Activated naive CD8-positive, alpha-beta T cell treated with anti-CD3 and anti-CD28 coated beads, Interleukin-2, amount 10 ng/mL, durations not matched to agents 7 days and 5 days (primary cell): ENCODE measurements around the gene TANK. TPM values are rescaled to one million over a fixed set of nuclear protein-coding genes. Genes with fewer than 3 reads are reported as not detected.

ENCODE experiments used
- ATAC-seq: fragments of 150-1000 bp; cut with Tn5 transposase; one replicate; pipeline ENCODE4 v1.10.0; 2021; ENCODE audit warnings: low read depth, moderate library complexity
- POLR2A ChIA-PET: fragments of 350-600 bp; sonication (Branson Sonifier 250); formaldehyde crosslinking; loops from one replicate; lab custom pipeline; 2021; ENCODE audit warnings: antibody characterized with exemption; lab: Charles Lee
- DNase-seq: peaks from one replicate; pipeline ENCODE4 v3.0.0; 2021
- H3K27ac Mint-ChIP-seq: one replicate; pipeline ENCODE4 v1.8.0; 2022; ENCODE audit warnings: mild to moderate bottlenecking, mixed read lengths
- H3K27me3 Mint-ChIP-seq: one replicate; pipeline ENCODE4 v1.8.0; 2022; ENCODE audit warnings: mild to moderate bottlenecking, moderate library complexity, mixed read lengths
- H3K36me3 Mint-ChIP-seq: one replicate; pipeline ENCODE4 v1.8.0; 2021; ENCODE audit warnings: mild to moderate bottlenecking, mixed read lengths
- H3K4me1 Mint-ChIP-seq: one replicate; pipeline ENCODE4 v1.8.0; 2021; ENCODE audit warnings: mixed read lengths
- H3K4me3 Mint-ChIP-seq: one replicate; pipeline ENCODE4 v1.8.0; 2022; ENCODE audit warnings: mild to moderate bottlenecking, moderate library complexity, mixed read lengths
- H3K9me3 Mint-ChIP-seq: one replicate; pipeline ENCODE4 v1.8.0; 2021; ENCODE audit warnings: mixed read lengths
- total RNA-seq, 2 experiments: library from RNA; stranded (reverse); gene quantifications; one replicate each; pipeline ENCODE4 v1.2.3, GENCODE V29; 2021

The TANK gene
- total RNA-seq, result 10 to 100 TPM; 76.9 to 77.6 TPM

DNA sequence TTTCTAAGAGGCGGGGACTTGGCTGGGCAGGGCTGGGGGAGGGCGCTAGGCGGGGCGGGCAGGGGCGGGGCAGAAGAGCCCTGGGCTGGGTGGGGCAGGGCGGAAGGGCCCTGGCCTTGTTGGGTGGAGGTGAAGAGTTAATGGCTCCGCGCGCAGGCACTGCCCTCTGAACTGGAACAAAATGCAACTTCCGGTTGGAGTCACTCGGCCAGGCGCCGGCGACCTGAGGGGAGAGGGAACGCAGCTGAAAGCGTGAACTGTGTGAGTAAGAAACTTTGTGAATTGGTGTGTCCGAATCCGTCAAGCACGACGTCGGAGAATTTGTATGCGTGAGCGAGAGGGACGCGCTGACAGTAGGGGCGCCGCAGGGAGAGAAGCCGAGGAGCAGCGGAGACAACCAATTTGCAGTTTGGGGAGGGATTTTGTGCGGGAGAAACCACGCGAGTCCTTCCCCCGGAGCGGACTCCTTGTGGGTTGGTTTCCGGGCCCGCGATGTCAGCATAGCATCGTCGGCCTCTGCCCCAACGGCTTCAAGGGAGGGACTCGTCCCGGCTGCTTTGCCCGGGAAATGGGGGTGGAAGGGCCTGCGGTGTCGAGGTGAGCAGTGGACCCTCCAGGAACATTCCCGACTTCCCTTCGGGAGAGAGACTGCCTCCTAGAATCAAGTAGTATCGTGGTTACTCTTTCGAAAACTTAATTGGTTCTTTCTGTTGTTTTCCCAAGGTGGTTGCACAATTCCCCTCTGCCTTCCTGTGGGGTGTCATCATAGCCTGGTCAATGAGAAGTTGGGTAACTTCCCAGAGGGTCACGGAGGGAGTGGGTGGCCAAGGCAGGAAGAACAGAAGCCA, at the start of gene TANK:
TANK (plus strand) TSS at position 203 of the 848 bp plus-strand sequence. CDS start 19,235 bp downstream, outside the sequence.
- POLR2A ChIA-PET, result interaction anchor here (0.6 to 1.4 kb wide), 6 partner anchors 11 to 96 kb away, joined by 3 to 5 read pairs (median 4); no protein-coding TSS in a partner anchor
- Mint-ChIP-seq H3K4me1 (peaks cover 29% of the 10 kb centered on the region), H3K36me3 (peaks cover 37% of the 10 kb centered on the region), H3K4me3 (peak within 1 kb of the TSS; percentile 94), H3K9me3 (peaks cover 5% of the 10 kb centered on the region), H3K27me3 (no peaks in the 10 kb centered on the region), H3K27ac (peak within 1 kb of the TSS; percentile 100)
- peak; percentile 89 for DNase-seq
- ATAC-seq, result peak; percentile 92

DNA sequence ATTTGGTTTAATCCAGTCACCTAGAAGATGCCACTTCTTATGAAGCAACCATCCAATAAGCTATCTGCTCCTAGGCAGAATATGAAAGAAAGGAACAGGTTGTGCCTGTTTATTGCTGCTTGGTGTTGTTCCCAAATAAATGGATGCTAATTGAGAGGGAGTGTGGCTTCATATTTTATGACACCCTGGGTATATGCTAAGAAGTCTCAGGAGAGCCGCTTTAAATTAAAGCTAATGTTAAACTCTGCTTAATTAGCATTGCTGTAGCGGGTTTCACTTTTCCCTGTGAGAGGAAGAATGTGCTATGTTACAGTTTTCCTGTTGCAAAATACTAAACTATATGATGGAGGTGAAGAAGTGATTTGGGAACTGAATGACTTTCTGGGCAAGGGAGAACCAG, 48.7 kb upstream of the TANK start:
- DNase-seq, result no peak
- POLR2A ChIA-PET, result no interaction called here
- Mint-ChIP-seq H3K27ac (no peak overlapping the region), H3K9me3 (peaks cover 5% of the 10 kb centered on the region), H3K27me3 (peaks cover 16% of the 10 kb centered on the region), H3K4me1 (no peaks in the 10 kb centered on the region), H3K36me3 (peaks cover 2% of the 10 kb centered on the region), H3K4me3 (no peak overlapping the region)
- no peak for ATAC-seq

DNA sequence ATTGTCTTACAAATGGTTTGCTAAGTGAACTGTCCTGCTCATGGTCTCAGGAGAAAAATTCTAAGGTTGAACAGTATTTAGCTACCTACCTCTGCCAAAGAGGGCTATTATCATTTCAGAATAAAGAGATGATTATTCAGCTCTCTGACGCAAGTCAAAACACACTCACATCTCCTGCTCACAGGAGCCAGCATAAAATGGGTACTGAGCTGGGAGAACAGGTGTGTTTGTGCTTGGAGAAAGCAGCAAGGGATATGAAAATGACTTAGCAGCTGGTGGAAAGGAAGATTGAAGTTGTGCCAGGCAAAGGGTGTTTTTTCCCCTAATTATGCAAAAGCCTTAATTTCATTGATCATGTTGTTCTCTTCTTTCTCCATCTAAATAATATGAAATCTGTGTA, 47.3 kb upstream of the TANK start:
- H3K27ac Mint-ChIP-seq, result no peak overlapping the region

GRCh38 chr2:161113693-161114575, 46.3 kb upstream of the TANK start:
- Mint-ChIP-seq H3K27me3 (peaks cover 23% of the 10 kb centered on the region), H3K4me3 (no peak overlapping the region), H3K36me3 (peaks cover 2% of the 10 kb centered on the region), H3K9me3 (peaks cover 6% of the 10 kb centered on the region), H3K4me1 (no peaks in the 10 kb centered on the region), H3K27ac (no peak overlapping the region)
- DNase-seq (no peak), ATAC-seq (no peak)
- POLR2A ChIA-PET, result interaction anchor here (1.1 kb wide), 1 partner anchor 23 kb away, joined by 3 read pairs; no protein-coding TSS in a partner anchor

More for the DNA sequence above, 47.3 kb upstream of the TANK start:
- peaks cover 20% of the 10 kb centered on the region for H3K27me3 Mint-ChIP-seq
- H3K4me1 Mint-ChIP-seq, result no peaks in the 10 kb centered on the region
- H3K36me3 Mint-ChIP-seq, result peaks cover 2% of the 10 kb centered on the region
- ATAC-seq (no peak), DNase-seq (no peak)
- peaks cover 6% of the 10 kb centered on the region for H3K9me3 Mint-ChIP-seq
- POLR2A ChIA-PET, result interaction anchor here (1.1 kb wide), 1 partner anchor 22 kb away, joined by 3 read pairs; no protein-coding TSS in a partner anchor
- H3K4me3 Mint-ChIP-seq, result no peak overlapping the region

DNA sequence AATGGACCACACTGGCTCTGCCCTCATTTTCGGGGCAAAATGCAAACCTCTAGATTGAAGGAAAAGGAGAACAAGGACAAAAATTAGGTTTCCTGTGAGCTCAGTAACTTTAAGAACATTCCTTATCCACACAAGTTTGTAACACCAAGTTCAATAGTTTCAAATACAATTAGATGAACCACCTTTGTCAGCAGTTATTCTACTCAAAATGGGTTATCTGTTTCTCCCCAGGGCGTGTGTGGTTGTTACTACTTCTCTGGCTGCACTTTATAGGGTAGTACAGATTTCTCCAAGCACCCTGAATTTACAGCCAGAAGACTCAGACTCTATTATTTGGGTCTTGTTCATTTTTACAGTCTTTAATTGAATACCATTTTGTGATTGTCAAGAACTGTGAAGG, 45.0 kb upstream of the TANK start:
- Mint-ChIP-seq H3K36me3 (peaks cover 4% of the 10 kb centered on the region), H3K27me3 (peaks cover 18% of the 10 kb centered on the region), H3K4me1 (no peaks in the 10 kb centered on the region), H3K27ac (no peak overlapping the region), H3K4me3 (no peak overlapping the region), H3K9me3 (peaks cover 6% of the 10 kb centered on the region)
- no peak for DNase-seq
- ATAC-seq, result no peak
- POLR2A ChIA-PET, result interaction anchor here (1.0 kb wide), 1 partner anchor 28 kb away, joined by 3 read pairs; no protein-coding TSS in a partner anchor

- ATAC-seq (no peak), DNase-seq (no peak)
- Mint-ChIP-seq H3K27ac (no peak overlapping the region), H3K36me3 (peaks cover 4% of the 10 kb centered on the region), H3K4me3 (no peak overlapping the region), H3K9me3 (peaks cover 6% of the 10 kb centered on the region), H3K4me1 (no peaks in the 10 kb centered on the region), H3K27me3 (peaks cover 18% of the 10 kb centered on the region)
- POLR2A ChIA-PET, result interaction anchor here (1.0 kb wide), 1 partner anchor 29 kb away, joined by 3 read pairs; no protein-coding TSS in a partner anchor
Observed at GRCh38 chr2:161115605-161116380, 44.4 kb upstream of the TANK start.

GRCh38 chr2:161116509-161116908, 43.7 kb upstream of the TANK start:
- POLR2A ChIA-PET, result no interaction called here
- Mint-ChIP-seq H3K9me3 (peaks cover 6% of the 10 kb centered on the region), H3K4me3 (no peak overlapping the region), H3K36me3 (peaks cover 4% of the 10 kb centered on the region), H3K4me1 (no peaks in the 10 kb centered on the region), H3K27ac (no peak overlapping the region), H3K27me3 (peaks cover 16% of the 10 kb centered on the region)
- ATAC-seq (no peak), DNase-seq (no peak)

DNA sequence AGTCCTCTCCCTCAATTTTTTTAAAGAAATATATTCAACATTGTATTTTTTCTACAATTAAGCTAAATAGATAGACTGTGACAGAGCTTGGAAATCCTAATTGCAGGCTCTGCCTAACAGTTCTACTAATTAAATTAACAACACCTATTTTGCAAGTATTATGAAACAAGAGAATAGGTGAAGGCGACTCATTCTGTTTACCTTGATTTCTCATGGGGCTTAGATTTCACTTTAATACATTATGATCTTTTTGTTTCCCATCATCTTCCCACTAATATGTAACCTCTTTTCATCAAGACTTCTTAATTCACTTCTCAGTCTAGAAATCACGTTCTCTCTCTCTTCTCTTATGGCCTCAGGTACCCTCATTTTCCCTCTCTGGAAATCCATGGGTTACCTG, 42.7 kb upstream of the TANK start:
- peaks cover 6% of the 10 kb centered on the region for H3K9me3 Mint-ChIP-seq
- no peak for DNase-seq
- no peak overlapping the region for H3K27ac Mint-ChIP-seq
- H3K27me3 Mint-ChIP-seq, result peaks cover 13% of the 10 kb centered on the region
- POLR2A ChIA-PET, result no interaction called here
- peaks cover 4% of the 10 kb centered on the region for H3K36me3 Mint-ChIP-seq
- no peak for ATAC-seq
- no peak overlapping the region for H3K4me3 Mint-ChIP-seq
- peaks cover under 1% of the 10 kb centered on the region for H3K4me1 Mint-ChIP-seq

DNA sequence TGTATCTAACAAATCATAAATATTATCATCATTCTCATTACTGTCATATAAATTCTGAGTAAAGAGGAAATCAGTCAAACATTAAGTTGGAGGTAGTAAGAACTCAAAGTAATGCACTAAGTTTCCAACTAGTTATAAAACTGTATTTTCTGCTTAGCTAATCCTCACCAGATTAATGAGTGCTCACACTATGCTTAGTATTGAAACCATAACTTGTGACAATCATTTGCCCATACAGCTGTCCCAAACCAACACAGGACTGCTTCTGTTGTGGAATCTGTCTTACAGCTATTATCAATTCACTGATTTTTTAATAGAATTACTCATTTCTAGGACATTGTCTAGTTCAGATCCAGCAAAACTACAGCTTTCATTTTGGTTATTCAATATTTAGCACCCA, 41.5 kb upstream of the TANK start:
- Mint-ChIP-seq H3K4me3 (no peak overlapping the region), H3K36me3 (peaks cover 3% of the 10 kb centered on the region), H3K4me1 (peaks cover 10% of the 10 kb centered on the region), H3K27me3 (peaks cover 11% of the 10 kb centered on the region), H3K9me3 (peaks cover 5% of the 10 kb centered on the region), H3K27ac (no peak overlapping the region)
- POLR2A ChIA-PET, result no interaction called here
- DNase-seq (no peak), ATAC-seq (no peak)

DNA sequence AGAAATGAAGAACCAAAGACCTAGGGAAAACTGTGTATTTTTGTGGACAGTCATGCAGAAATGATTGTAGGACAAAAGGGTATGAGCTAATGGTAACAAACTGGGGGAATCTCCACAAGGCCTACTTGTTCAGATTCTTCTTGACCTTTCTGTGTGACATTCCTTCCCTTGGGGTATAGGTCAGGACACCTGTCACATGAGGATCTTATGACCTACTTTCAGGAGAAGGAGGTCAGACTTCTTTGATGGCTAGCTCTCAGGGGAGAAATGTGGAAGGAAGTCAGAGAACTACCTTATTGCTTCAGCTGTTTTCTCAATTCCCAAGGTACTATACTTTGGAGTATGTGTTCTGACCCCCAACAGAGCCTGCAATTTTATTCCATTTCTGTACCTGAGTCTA, 40.7 kb upstream of the TANK start:
- H3K27ac Mint-ChIP-seq, result no peak overlapping the region
- H3K9me3 Mint-ChIP-seq, result peaks cover 3% of the 10 kb centered on the region
- H3K4me1 Mint-ChIP-seq, result peaks cover 10% of the 10 kb centered on the region
- POLR2A ChIA-PET, result no interaction called here
- H3K4me3 Mint-ChIP-seq, result no peak overlapping the region
- H3K36me3 Mint-ChIP-seq, result peaks cover 1% of the 10 kb centered on the region
- no peak for ATAC-seq
- DNase-seq, result no peak
- peaks cover 11% of the 10 kb centered on the region for H3K27me3 Mint-ChIP-seq

DNA sequence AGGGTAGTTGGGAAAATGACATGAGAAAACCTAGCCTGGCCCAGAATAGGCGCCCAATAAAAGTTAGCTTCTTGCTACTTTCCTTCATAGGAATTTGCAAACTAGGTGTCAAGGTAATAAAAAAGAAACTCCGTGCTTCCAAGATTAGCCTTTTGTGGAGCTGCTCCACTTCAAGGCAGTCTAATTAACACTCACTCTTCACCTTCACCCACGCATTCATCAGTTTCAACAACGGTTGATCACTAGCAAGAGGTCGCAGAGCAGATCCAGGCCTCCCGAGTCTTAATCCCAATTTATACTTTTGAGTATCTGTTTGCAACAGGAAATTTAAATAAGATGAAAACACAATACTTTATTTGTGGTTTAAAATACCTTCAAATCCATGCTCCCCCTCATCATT, 39.5 kb upstream of the TANK start:
- H3K4me1 Mint-ChIP-seq, result peaks cover 10% of the 10 kb centered on the region
- H3K4me3 Mint-ChIP-seq, result no peak overlapping the region
- no peak for ATAC-seq
- H3K27me3 Mint-ChIP-seq, result peaks cover 10% of the 10 kb centered on the region
- POLR2A ChIA-PET, result no interaction called here
- DNase-seq, result no peak
- peaks cover 1% of the 10 kb centered on the region for H3K36me3 Mint-ChIP-seq
- H3K9me3 Mint-ChIP-seq, result peaks cover 3% of the 10 kb centered on the region
- no peak overlapping the region for H3K27ac Mint-ChIP-seq

DNA sequence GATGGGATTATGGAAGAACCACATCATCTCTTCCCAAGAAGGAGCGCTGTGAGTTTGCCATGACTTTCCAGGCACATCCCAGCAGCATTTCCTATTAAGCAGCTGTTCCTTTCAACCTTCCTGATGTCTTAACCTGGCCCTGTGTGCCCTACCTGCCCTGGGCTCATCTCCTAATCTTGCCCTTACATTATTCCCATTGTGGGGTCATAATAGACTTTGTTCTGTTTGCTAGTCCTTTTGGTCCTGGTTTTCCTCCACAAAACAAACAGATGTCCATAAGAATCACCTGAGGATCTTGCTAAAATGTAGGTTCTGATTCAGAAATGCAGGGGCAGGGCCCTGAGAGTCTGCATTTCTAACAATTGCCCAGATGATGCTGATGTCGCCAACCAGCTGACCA, 38.6 kb upstream of the TANK start:
- ATAC-seq (no peak), DNase-seq (no peak)
- H3K27me3 Mint-ChIP-seq, result peaks cover 7% of the 10 kb centered on the region
- POLR2A ChIA-PET, result no interaction called here
- H3K4me3 Mint-ChIP-seq, result no peak overlapping the region
- no peak overlapping the region for H3K27ac Mint-ChIP-seq
- peaks cover under 1% of the 10 kb centered on the region for H3K9me3 Mint-ChIP-seq
- peaks cover 10% of the 10 kb centered on the region for H3K4me1 Mint-ChIP-seq
- peaks cover 1% of the 10 kb centered on the region for H3K36me3 Mint-ChIP-seq
